Adrenal gland (tissue), 12 donors: ENCODE results near the gene EFCAB12. TPM values are rescaled to one million over a fixed set of nuclear protein-coding genes. Genes with fewer than 3 reads are reported as not detected.

Source experiments
- DNase-seq, 7 donors: peaks; one replicate each; pipeline ENCODE4 v3.0.0-alpha.2; 2019 to 2020
- H3K27ac ChIP-seq, 5 donors: fragments of 200-600 bp; sonication (generic) in 4 of 5; 1 replicate in 3 of 5; 2 replicates in 2 of 5; pipeline versions ENCODE4 v1.5.1 to v1.8.0; 2016 to 2020; ENCODE audit warnings: mild to moderate bottlenecking in 1 of 5
- H3K27me3 ChIP-seq: fragments of 200-600 bp; 2 replicates; pipeline ENCODE4 v1.8.0; 2021
- H3K36me3 ChIP-seq, 2 donors: fragments of 200-600 bp; replicated peaks in 1 of 2; 1 replicate in 1 of 2; 2 replicates in 1 of 2; pipeline versions ENCODE4 v1.5.1 to v1.8.0; 2018 to 2022
- H3K4me1 ChIP-seq, 2 donors: fragments of 200-600 bp; replicated peaks in 1 of 2; 1 replicate in 1 of 2; 2 replicates in 1 of 2; pipeline versions ENCODE4 v1.5.1 to v1.8.0; 2018 to 2021
- H3K4me3 ChIP-seq, 4 donors: fragments of 200-600 bp; sonication (generic) in 3 of 4; one replicate each; pipeline ENCODE4 v1.5.1; 2016 to 2018
- H3K9me3 ChIP-seq, 3 donors: fragments of 200-600 bp; sonication (generic) in 1 of 3; replicated peaks in 1 of 3; 1 replicate in 2 of 3; 2 replicates in 1 of 3; pipeline versions ENCODE4 v1.5.1 to v1.8.0; 2016 to 2021
- CTCF ChIP-seq, 6 experiments: fragments of 450-650 bp in 4 of 6; fragments of 200-600 bp in 2 of 6; sonication (generic) in 1 of 6; IDR thresholded peaks; 1 replicate in 5 of 6; 2 replicates in 1 of 6; pipeline versions ENCODE4 v1.5.1 to v1.8.0; 2016 to 2021; ENCODE audit warnings: antibody characterized with exemption in 6 of 6, mild to moderate bottlenecking in 2 of 6, moderate library complexity in 1 of 6
- POLR2A ChIP-seq, 2 donors: fragments of 450-650 bp; IDR thresholded peaks; one replicate each; pipeline ENCODE4 v1.6.1; 2017; ENCODE audit warnings: antibody characterized with exemption in 2 of 2, mild to moderate bottlenecking in 2 of 2, moderate library complexity in 1 of 2
- WGBS, 4 donors: extraction: QIAGEN DNeasy Blood & Tissue Kit in 2 of 4; methylation state at CpG; one replicate each; pipeline versions ENCODE4 v1.1.5 to v1.1.7; 2013 to 2017; 5-methylcytosine and 5-hydroxymethylcytosine counted together
- intact Hi-C, 2 donors: fragments of 100-400 bp; cut with DNase I; formaldehyde crosslinking; loops; one replicate each; pipeline versions ENCODE4 v1.14.1 to v1.15.0; 2022 to 2023
- polyA plus RNA-seq, 3 donors: library from polyadenylated mRNA; stranded (reverse); fragments of 200-250 nt in 2 of 3; fragments of 350-450 nt in 1 of 3; fragmentation: Illumina TruSeq in 1 of 3; extraction: RNeasy Lipid Tissue Mini Kit (QIAGEN cat#74804) in 1 of 3; gene quantifications; one replicate each; pipeline ENCODE4 v1.2.3, GENCODE V29; 2013 to 2014
- total RNA-seq, 9 donors: library from RNA; depleted of rRNA in 4 of 9; stranded (reverse); fragments of >200 nt in 4 of 9; fragments of 120-200 nt in 1 of 9; fragmentation: NEBNext Ultra II Directional in 1 of 9; extraction: Animal tissue kit (Norgen Biotek cat#: 25700) in 1 of 9; gene quantifications; one replicate each; pipeline versions ENCODE4 v1.1.0 to v1.2.4, GENCODE V29; 2013 to 2023
- donor health status: healthy with polysubstance abuse.
- donor health status: Bipolar disorder and iron deficiency.
- donor health status: DM: yes; HTN: yes; CAD: no.
- donor health status: DM: no; HTN: no; CAD: no.
- donor health status: DM: no; HTN: no; CAD: no.
- donor health status: DM: yes; HTN: yes; CAD: no.

The EFCAB12 gene
- total and polyA plus RNA-seq, 12 donors: 0.17 to 3.9 (median 0.41) TPM; not detected in 1

- H3K36me3 ChIP-seq: no peaks in the 10 kb centered on the region
- no peaks in the 10 kb centered on the region for H3K27me3 ChIP-seq
- no peaks in the 10 kb centered on the region for H3K4me1 ChIP-seq
- no peak overlapping the region for H3K4me3 ChIP-seq
- DNase-seq: no peak
- H3K27ac ChIP-seq: no peak overlapping the region
- WGBS, 4 donors: 75 to 84% (median 77%) methylated on average over 8 to 10 of the region's 10 CpGs
- TF ChIP-seq CTCF (IDR thresholded peaks at IDR 0.05) (no peak), POLR2A (IDR thresholded peaks at IDR 0.05) (no peak)
- intact Hi-C loops: no loop called here
- no peaks in the 10 kb centered on the region for H3K9me3 ChIP-seq
Measured at GRCh38 chr3:129360171-129360611, 68.2 kb downstream of the EFCAB12 start.

GRCh38 chr3:129358772-129359371 lies 69.6 kb downstream of the EFCAB12 start:
- Histone ChIP-seq H3K27me3 (no peaks in the 10 kb centered on the region), H3K4me1 (no peaks in the 10 kb centered on the region), H3K36me3 (no peaks in the 10 kb centered on the region), H3K27ac (no peak overlapping the region), H3K9me3 (no peaks in the 10 kb centered on the region), H3K4me3 (no peak overlapping the region)
- intact Hi-C loops: no loop called here
- 65 to 73% (median 70%) methylated on average over 11 to 18 of the region's 18 CpGs for WGBS, 4 donors
- no peak for DNase-seq
- TF ChIP-seq POLR2A (IDR thresholded peaks at IDR 0.05) (no peak), CTCF (IDR thresholded peaks at IDR 0.05) (no peak)

GRCh38 chr3:129358177-129358771 lies 70.2 kb downstream of the EFCAB12 start:
- no peak overlapping the region for H3K27ac ChIP-seq
- no peaks in the 10 kb centered on the region for H3K9me3 ChIP-seq
- no peaks in the 10 kb centered on the region for H3K36me3 ChIP-seq
- no peaks in the 10 kb centered on the region for H3K4me1 ChIP-seq
- H3K4me3 ChIP-seq: no peak overlapping the region
- DNase-seq: no peak
- intact Hi-C loops: no loop called here
- no peaks in the 10 kb centered on the region for H3K27me3 ChIP-seq
- 63 to 73% (median 71%) methylated on average over 8 to 13 of the region's 13 CpGs for WGBS, 4 donors
- TF ChIP-seq POLR2A (IDR thresholded peaks at IDR 0.05) (no peak), CTCF (IDR thresholded peaks at IDR 0.05) (no peak)

DNA sequence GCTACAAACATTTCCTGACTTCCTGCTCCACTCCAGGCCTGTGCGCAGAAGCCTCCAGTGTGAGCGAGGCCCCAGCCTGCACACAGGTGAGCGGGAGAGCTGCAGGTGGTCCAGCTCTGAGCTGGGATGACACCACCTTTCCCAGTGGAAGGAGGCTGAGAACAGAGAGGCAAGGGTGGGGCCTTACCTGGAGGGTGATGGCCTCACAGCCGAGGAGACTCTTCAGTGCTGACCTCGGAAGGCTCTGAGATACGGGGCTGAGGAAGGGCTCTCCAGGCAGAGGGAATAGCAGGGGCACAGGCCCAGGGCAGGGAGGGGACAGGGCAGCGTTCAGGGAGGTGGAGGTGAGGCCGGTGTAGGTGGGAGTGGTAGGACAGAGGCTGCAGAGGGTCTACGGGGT lies 70.8 kb downstream of the EFCAB12 start:
- H3K9me3 ChIP-seq: no peaks in the 10 kb centered on the region
- H3K4me3 ChIP-seq: no peak overlapping the region
- WGBS, 4 donors: 84 to 94% (median 88%) methylated on average over 8 to 9 of the region's 9 CpGs
- no peak for DNase-seq
- TF ChIP-seq CTCF (IDR thresholded peaks at IDR 0.05) (no peak), POLR2A (IDR thresholded peaks at IDR 0.05) (no peak)
- H3K4me1 ChIP-seq: no peaks in the 10 kb centered on the region
- intact Hi-C loops: no loop called here
- no peak overlapping the region for H3K27ac ChIP-seq
- H3K27me3 ChIP-seq: no peaks in the 10 kb centered on the region
- no peaks in the 10 kb centered on the region for H3K36me3 ChIP-seq
